ENCODE measurements around the gene SUPV3L1.
"Not testable (repeated sequence)": the region's sequence is repeated elsewhere in the genome, so short reads cannot be mapped to it uniquely, and the experiment has no call there.

GRCh38 chr10:69175326-69175725 is 4.7 kb upstream of the SUPV3L1 start:
- TF ChIP-seq CTCF (IDR thresholded peaks at IDR 0.05 in 4 of 5, conservative IDR thresholded peaks at IDR 0.05 in 1 of 5); POLR2A (IDR thresholded peaks at IDR 0.05): not testable (repeated sequence)
